ENCODE data around the gene PHAX.

DNA sequence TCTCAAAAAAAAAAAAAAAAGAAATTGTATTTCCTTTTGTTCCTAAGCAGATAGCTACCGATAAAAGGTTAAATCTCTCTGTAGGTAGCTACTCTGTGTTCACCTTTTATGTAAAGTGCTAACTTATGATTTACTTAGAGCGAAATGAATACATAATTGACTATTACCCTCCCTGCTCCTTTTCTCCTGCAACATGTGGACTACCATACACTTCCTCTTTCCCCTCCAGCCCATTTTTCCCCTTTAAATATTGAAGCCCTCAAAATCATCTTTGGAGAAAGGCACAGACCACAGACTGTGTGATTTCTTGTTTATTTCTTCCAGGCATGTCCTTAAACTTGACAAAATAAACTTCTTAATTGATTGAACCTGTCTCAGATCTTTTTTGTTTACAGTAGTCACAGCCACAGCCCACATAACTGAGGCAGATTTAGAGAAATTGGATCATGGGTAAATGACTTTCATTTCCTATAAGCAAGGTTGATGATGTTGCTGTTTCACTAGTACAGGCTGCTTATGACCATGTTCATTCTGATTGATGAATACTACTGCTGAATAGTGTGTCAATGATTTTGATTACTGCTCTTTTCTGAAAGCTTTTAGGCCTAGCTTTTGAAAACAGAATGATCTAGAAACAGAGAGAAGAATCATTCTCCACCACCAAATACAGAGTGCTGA lies 59.2 kb downstream of the PHAX start:
- TF ChIP-seq, protein P1, sequence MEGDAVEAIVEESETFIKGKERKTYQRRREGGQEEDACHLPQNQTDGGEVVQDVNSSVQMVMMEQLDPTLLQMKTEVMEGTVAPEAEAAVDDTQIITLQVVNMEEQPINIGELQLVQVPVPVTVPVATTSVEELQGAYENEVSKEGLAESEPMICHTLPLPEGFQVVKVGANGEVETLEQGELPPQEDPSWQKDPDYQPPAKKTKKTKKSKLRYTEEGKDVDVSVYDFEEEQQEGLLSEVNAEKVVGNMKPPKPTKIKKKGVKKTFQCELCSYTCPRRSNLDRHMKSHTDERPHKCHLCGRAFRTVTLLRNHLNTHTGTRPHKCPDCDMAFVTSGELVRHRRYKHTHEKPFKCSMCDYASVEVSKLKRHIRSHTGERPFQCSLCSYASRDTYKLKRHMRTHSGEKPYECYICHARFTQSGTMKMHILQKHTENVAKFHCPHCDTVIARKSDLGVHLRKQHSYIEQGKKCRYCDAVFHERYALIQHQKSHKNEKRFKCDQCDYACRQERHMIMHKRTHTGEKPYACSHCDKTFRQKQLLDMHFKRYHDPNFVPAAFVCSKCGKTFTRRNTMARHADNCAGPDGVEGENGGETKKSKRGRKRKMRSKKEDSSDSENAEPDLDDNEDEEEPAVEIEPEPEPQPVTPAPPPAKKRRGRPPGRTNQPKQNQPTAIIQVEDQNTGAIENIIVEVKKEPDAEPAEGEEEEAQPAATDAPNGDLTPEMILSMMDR (IDR thresholded peaks at IDR 0.05) = no peak
- TF ChIP-seq POLR2A (IDR thresholded peaks at IDR 0.05) = no peak
